ENCODE data around the gene OLA1. TPM values are rescaled to one million over a fixed set of nuclear protein-coding genes. Genes with fewer than 3 reads are reported as not detected.

OLA1 gene
- total and polyA plus RNA-seq, 2 of the 13 experiments (the other 11 are each of a cell fraction or from before 2014, with no cell fraction given): 153 to 241 TPM

DNA sequence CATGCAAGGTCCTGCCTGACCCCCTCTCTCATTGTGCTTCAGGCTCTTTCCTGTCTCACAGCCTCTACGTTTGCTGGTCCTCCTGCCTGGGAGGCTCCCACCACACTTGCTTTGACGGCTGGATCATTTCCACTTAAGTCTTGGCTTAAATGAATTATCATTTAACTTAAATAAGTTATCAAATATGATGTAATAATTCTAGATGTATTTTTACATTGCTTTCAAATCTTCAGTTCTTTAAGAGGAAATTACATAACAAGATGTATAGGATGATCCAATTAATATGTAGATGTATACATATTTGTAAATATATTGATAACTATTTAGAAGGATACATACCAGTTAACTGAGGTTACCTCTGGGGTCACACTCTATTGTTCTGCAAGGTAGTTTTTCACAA lies 180.5 kb downstream of the OLA1 start:
- BruUV-seq (replicated peaks): no TSS peak
- no peak overlapping the region for H3K27ac ChIP-seq (ENCODE audit: extremely low read length, insufficient read depth, low read length)
- H3K4me3 ChIP-seq (replicated peaks in 1 of 3; ENCODE audit: insufficient read depth in 1 of 3, low read depth in 2 of 3, low read length in 3 of 3): no peak overlapping the region
- in situ Hi-C loops (cut with HindIII; ENCODE audit: extremely low pct_ligation_motif_present, low pct_unique_long_range_greater_than_20kb): no loop called here
- no peaks in the 10 kb centered on the region for H3K4me1 ChIP-seq (ENCODE audit: insufficient read depth, low read length)
- WGBS (ENCODE audit: low lambda C conversion rate): 88% methylated on average over 2 of the region's 2 CpGs
- H3K9me3 ChIP-seq (ENCODE audit: low read length): no peaks in the 10 kb centered on the region
- H3K4me2 ChIP-seq (ENCODE audit: low read depth, low read length): no peak overlapping the region
- no peaks in the 10 kb centered on the region for H3K27me3 ChIP-seq (ENCODE audit: control insufficient read depth in 1 of 2, insufficient read depth in 2 of 2, low read length in 2 of 2)
- DNase-seq (ENCODE audit: low spot score): no peak
- FAIRE-seq: no peak
- no peaks in the 10 kb centered on the region for H4K20me1 ChIP-seq (ENCODE audit: insufficient read depth, low read length)
- TF ChIP-seq, protein P1, sequence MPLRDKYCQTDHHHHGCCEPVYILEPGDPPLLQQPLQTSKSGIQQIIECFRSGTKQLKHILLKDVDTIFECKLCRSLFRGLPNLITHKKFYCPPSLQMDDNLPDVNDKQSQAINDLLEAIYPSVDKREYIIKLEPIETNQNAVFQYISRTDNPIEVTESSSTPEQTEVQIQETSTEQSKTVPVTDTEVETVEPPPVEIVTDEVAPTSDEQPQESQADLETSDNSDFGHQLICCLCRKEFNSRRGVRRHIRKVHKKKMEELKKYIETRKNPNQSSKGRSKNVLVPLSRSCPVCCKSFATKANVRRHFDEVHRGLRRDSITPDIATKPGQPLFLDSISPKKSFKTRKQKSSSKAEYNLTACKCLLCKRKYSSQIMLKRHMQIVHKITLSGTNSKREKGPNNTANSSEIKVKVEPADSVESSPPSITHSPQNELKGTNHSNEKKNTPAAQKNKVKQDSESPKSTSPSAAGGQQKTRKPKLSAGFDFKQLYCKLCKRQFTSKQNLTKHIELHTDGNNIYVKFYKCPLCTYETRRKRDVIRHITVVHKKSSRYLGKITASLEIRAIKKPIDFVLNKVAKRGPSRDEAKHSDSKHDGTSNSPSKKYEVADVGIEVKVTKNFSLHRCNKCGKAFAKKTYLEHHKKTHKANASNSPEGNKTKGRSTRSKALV (CRISPR knock-in tag; IDR thresholded peaks at IDR 0.05): no peak
- TF ChIP-seq XBP1 (CRISPR knock-in tag; IDR thresholded peaks at IDR 0.05) (no peak), WIZ (CRISPR knock-in tag; IDR thresholded peaks at IDR 0.05) (no peak), NCOA1 (CRISPR knock-in tag; IDR thresholded peaks at IDR 0.05) (no peak), SUZ12 (IDR thresholded peaks at IDR 0.05; ENCODE audit: low read depth, low read length) (no peak), RBAK (CRISPR knock-in tag; IDR thresholded peaks at IDR 0.05) (no peak), ZNF431 (CRISPR knock-in tag; IDR thresholded peaks at IDR 0.05; ENCODE audit: borderline replicate concordance, low read depth) (no peak), KAT2B (IDR thresholded peaks at IDR 0.05; ENCODE audit: borderline replicate concordance, low read depth, low read length) (no peak), ZBTB34 (CRISPR knock-in tag; IDR thresholded peaks at IDR 0.05) (no peak), ZNF558 (CRISPR knock-in tag; IDR thresholded peaks at IDR 0.05; ENCODE audit: borderline replicate concordance) (no peak)
- TF ChIP-seq, protein P2, sequence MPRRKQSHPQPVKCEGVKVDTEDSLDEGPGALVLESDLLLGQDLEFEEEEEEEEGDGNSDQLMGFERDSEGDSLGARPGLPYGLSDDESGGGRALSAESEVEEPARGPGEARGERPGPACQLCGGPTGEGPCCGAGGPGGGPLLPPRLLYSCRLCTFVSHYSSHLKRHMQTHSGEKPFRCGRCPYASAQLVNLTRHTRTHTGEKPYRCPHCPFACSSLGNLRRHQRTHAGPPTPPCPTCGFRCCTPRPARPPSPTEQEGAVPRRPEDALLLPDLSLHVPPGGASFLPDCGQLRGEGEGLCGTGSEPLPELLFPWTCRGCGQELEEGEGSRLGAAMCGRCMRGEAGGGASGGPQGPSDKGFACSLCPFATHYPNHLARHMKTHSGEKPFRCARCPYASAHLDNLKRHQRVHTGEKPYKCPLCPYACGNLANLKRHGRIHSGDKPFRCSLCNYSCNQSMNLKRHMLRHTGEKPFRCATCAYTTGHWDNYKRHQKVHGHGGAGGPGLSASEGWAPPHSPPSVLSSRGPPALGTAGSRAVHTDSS (CRISPR knock-in tag; conservative IDR thresholded peaks at IDR 0.05): no peak
- TF ChIP-seq, protein P3, sequence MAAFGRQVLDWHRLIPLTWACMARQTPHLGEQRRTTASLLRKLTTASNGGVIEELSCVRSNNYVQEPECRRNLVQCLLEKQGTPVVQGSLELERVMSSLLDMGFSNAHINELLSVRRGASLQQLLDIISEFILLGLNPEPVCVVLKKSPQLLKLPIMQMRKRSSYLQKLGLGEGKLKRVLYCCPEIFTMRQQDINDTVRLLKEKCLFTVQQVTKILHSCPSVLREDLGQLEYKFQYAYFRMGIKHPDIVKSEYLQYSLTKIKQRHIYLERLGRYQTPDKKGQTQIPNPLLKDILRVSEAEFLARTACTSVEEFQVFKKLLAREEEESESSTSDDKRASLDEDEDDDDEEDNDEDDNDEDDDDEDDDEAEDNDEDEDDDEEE (CRISPR knock-in tag; IDR thresholded peaks at IDR 0.05): no peak
- intact Hi-C loops (cut with micrococcal nuclease; ENCODE audit: unreplicated experiment): no loop called here
- no peak overlapping the region for H2AFZ ChIP-seq (ENCODE audit: low read length)
- ChIA-PET POLR2A (no interaction called here), CTCF (ENCODE audit: low intra/inter-chr PET ratio, low total read pairs) (no interaction called here)
- no peak overlapping the region for H3K9ac ChIP-seq (ENCODE audit: insufficient read depth, low read depth, low read length)
- H3K79me2 ChIP-seq (ENCODE audit: insufficient read depth, low read length): no peaks in the 10 kb centered on the region
- ATAC-seq: no peak
- H3K36me3 ChIP-seq (replicated peaks in 1 of 2; ENCODE audit: control insufficient read depth in 1 of 2, insufficient read depth in 2 of 2, low read length in 2 of 2): no peaks in the 10 kb centered on the region

Measured in HepG2 (cell line).